H1 (cell line): ENCODE data around the gene ELOVL6. TPM values are rescaled to one million over a fixed set of nuclear protein-coding genes. Genes with fewer than 3 reads are reported as not detected.

Experiments
- ATF3 ChIP-seq: IDR thresholded peaks from 2 replicates; pipeline ENCODE4 v1.6.1; 2011; ENCODE audit warnings: low read depth, mild to moderate bottlenecking, low read length; ENCODE audit not compliant: insufficient read depth
- polyA plus RNA-seq, 7 experiments: library from polyadenylated mRNA; depleted of rRNA in 3 of 7; stranded (reverse) in 5 of 7; unstranded in 2 of 7; fragments of >200 nt in 5 of 7; fragments of 200-250 nt in 2 of 7; gene quantifications; 1 replicate in 5 of 7; 2 replicates in 1 of 7; 4 replicates in 1 of 7; pipeline versions ENCODE4 v1.2.1 to v1.2.3, GENCODE V29; 2011 to 2013; ENCODE audit warnings: missing spikeins in 2 of 7, mixed read lengths in 2 of 7
- total RNA-seq: library from RNA; stranded (reverse); fragmentation: NEBNext Ultra II Directional; extraction: Animal tissue kit (Norgen Biotek cat#: 25700); gene quantifications from 2 replicates; pipeline ENCODE4 v1.2.1, GENCODE V29; 2021

ELOVL6 gene
- total and polyA plus RNA-seq, 2 of the 8 experiments (the other 6 are each of a cell fraction or from before 2014, with no cell fraction given): 27.8 to 86.6 TPM

GRCh38 chr4:110200689-110201088 lies 2.3 kb upstream of the ELOVL6 start (continued):
- TF ChIP-seq ATF3: no peak
